Measurements from ENCODE around the gene CGB7.
"Not testable (repeated sequence)": the region's sequence is repeated elsewhere in the genome, so short reads cannot be mapped to it uniquely, and the experiment has no call there.

GRCh38 chr19:49025088-49025487 lies 32.5 kb downstream of the CGB7 start:
- TF ChIP-seq POLR2A, CTCF, POLR2AphosphoS5 (IDR thresholded peaks at IDR 0.05): not testable (repeated sequence)

All from prostate gland (tissue), 2 donors.